Stimulated activated CD4-positive, alpha-beta T cell treated with anti-CD3 and anti-CD28 coated beads, Interleukin-4, amount 100 ng/mL, for 1 hour (primary cell): Measurements from ENCODE around the gene ALKBH3.

Experiments used
- DNase-seq: peaks from one replicate; pipeline ENCODE4 v3.0.0-alpha.2; 2020

ALKBH3 gene

DNA sequence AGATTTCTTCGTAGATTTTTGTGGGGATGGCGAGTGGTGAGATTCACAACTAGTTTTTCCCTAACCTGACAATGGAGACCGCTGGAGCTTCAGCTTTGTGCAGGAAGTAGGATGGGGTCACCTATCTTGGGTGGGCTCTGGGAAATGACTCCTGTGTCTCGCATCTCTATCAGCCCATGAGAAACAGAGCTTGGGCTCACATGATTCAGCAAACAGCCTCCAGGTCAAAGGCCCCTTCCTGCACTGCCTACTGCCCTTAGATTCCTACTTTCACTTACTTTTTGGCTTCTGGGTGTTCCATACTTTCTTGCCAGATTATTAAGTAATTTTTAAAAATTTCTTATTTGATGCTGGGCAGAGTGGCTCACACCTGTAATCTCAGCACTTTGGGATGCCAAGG lies 88.1 kb downstream of the ALKBH3 start:
- DNase-seq, result no peak

GRCh38 chr11:43969543-43969942 lies 88.9 kb downstream of the ALKBH3 start:
- DNase-seq, result no peak
